ENCODE data around the gene RBM28. TPM values are rescaled to one million over a fixed set of nuclear protein-coding genes. Genes with fewer than 3 reads are reported as not detected.

RBM28 gene
- total RNA-seq, 3 donors from 2014 or later, result 23.6 to 34.3 (median 27.1) TPM

GRCh38 chr7:128311013-128311412 is 32.7 kb downstream of the RBM28 start:
- no peak for TF ChIP-seq CTCF (IDR thresholded peaks at IDR 0.05)
- H3K4me3 ChIP-seq, result no peak overlapping the region
- H3K4me1 ChIP-seq (ENCODE audit: low read depth), result no peaks in the 10 kb centered on the region
- DNase-seq, result no peak
- no peak for ATAC-seq
- no peaks in the 10 kb centered on the region for H3K9me3 ChIP-seq
- intact Hi-C loops (cut with DNase I, micrococcal nuclease), result no loop called here
- peaks cover 17% of the 10 kb centered on the region for H3K36me3 ChIP-seq (ENCODE audit: low read depth)

GRCh38 chr7:128310499-128310898 is 33.2 kb downstream of the RBM28 start:
- no peak for ATAC-seq
- TF ChIP-seq CTCF (IDR thresholded peaks at IDR 0.05), result no peak
- intact Hi-C loops (cut with DNase I, micrococcal nuclease), result no loop called here
- Histone ChIP-seq H3K4me1 (ENCODE audit: low read depth) (no peaks in the 10 kb centered on the region), H3K36me3 (ENCODE audit: low read depth) (peaks cover 17% of the 10 kb centered on the region), H3K9me3 (no peaks in the 10 kb centered on the region), H3K4me3 (no peak overlapping the region)
- DNase-seq, result no peak

- intact Hi-C loops (cut with DNase I, micrococcal nuclease), result no loop called here
- no peak for TF ChIP-seq CTCF (IDR thresholded peaks at IDR 0.05)
- Histone ChIP-seq H3K4me3 (no peak overlapping the region), H3K4me1 (ENCODE audit: low read depth) (no peaks in the 10 kb centered on the region), H3K9me3 (no peaks in the 10 kb centered on the region), H3K36me3 (ENCODE audit: low read depth) (peaks cover 16% of the 10 kb centered on the region)
- DNase-seq (no peak), ATAC-seq (no peak)
Observed at GRCh38 chr7:128309976-128310375, 33.7 kb downstream of the RBM28 start.

- ATAC-seq (no peak), DNase-seq (no peak)
- H3K4me1 ChIP-seq (ENCODE audit: low read depth), result no peaks in the 10 kb centered on the region
- TF ChIP-seq CTCF (IDR thresholded peaks at IDR 0.05), result no peak
- intact Hi-C loops (cut with DNase I, micrococcal nuclease), result no loop called here
- peaks cover 9% of the 10 kb centered on the region for H3K36me3 ChIP-seq (ENCODE audit: low read depth)
- no peak overlapping the region for H3K4me3 ChIP-seq
- H3K9me3 ChIP-seq, result no peaks in the 10 kb centered on the region
Observed at GRCh38 chr7:128309124-128309523, 34.6 kb downstream of the RBM28 start.

- no peak for TF ChIP-seq CTCF (IDR thresholded peaks at IDR 0.05)
- no peak for ATAC-seq
- Histone ChIP-seq H3K9me3 (no peaks in the 10 kb centered on the region), H3K36me3 (ENCODE audit: low read depth) (peaks cover 9% of the 10 kb centered on the region), H3K4me1 (ENCODE audit: low read depth) (no peaks in the 10 kb centered on the region), H3K4me3 (no peak overlapping the region)
- intact Hi-C loops (cut with DNase I, micrococcal nuclease), result no loop called here
- DNase-seq, result no peak
Observed at GRCh38 chr7:128307061-128307460, 36.6 kb downstream of the RBM28 start.

- intact Hi-C loops (cut with DNase I, micrococcal nuclease), result no loop called here
- no peak for DNase-seq
- no peak for ATAC-seq
- Histone ChIP-seq H3K4me1 (ENCODE audit: low read depth) (no peaks in the 10 kb centered on the region), H3K4me3 (no peak overlapping the region), H3K9me3 (no peaks in the 10 kb centered on the region), H3K36me3 (ENCODE audit: low read depth) (no peaks in the 10 kb centered on the region)
- TF ChIP-seq CTCF (IDR thresholded peaks at IDR 0.05), result no peak
Observed at GRCh38 chr7:128304212-128304611, 39.5 kb downstream of the RBM28 start.
